ENCODE results near the gene MMEL1.

MMEL1 gene

DNA sequence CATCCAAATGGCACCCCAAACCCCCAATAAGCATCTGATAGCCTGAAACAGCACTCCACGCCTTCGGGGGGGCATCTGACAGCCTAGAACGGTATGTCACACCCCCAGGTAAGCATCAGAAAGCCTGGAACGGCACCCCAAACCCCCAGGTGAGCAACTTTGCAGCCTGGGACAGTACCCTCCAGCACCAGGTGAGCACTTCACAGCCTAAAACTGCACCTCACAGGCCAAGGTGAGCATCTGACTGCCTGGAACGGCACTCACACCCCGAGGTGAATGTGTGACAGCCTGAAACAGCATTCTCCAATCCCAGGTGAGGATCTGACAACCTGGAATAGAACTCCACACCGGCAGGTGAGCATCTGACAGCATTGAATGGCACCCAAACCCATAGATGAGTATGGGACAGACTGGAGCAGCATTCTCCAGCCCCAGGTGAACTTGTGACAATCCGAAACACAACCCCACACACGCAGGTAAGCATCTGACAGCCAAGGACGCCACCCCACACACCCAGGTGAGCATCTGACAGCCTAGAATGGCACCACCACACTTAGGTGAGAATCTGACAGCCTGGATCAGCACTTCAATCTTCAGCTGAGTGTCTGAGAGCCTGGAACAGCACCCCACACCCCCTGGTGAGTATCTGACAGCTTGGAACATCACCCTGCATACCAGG lies 18.3 kb upstream of the MMEL1 start:
- Histone ChIP-seq H3K4me1 (ENCODE audit: control insufficient read depth, insufficient read depth, low read depth, low read length) (no peaks in the 10 kb centered on the region), H3K27ac (ENCODE audit: low read length, poor library complexity, severe bottlenecking) (no peak overlapping the region), H3K4ac (ENCODE audit: low read depth in 1 of 2, low read length in 2 of 2) (no peak overlapping the region), H2BK12ac (ENCODE audit: low read length in 2 of 2) (no peak overlapping the region), H3K9ac (ENCODE audit: low read length) (no peak overlapping the region), H3K36me3 (ENCODE audit: control insufficient read depth in 1 of 2, insufficient read depth in 2 of 2, low read depth in 1 of 2, low read length in 2 of 2) (no peaks in the 10 kb centered on the region), H3K4me3 (ENCODE audit: insufficient read depth in 1 of 2, low read depth in 1 of 2, low read length in 2 of 2) (no peak overlapping the region), H2AK5ac (ENCODE audit: low read length, severe bottlenecking) (no peak overlapping the region), H3K9me3 (ENCODE audit: control insufficient read depth, low read length) (peaks cover 34% of the 10 kb centered on the region), H4K91ac (ENCODE audit: low read length) (no peak overlapping the region), H3K14ac (ENCODE audit: low read length in 2 of 2) (no peak overlapping the region), H3K18ac (ENCODE audit: low read depth in 1 of 2, low read length in 2 of 2) (no peak overlapping the region), H3K27me3 (ENCODE audit: control insufficient read depth in 1 of 2, insufficient read depth in 1 of 2, low read length in 2 of 2) (no peaks in the 10 kb centered on the region), H3K79me1 (replicated peaks; ENCODE audit: low read length, poor library complexity, severe bottlenecking) (no peaks in the 10 kb centered on the region), H4K8ac (ENCODE audit: low read length) (no peak overlapping the region), H2BK120ac (ENCODE audit: low read depth, low read length) (no peak overlapping the region), H3K4me2 (ENCODE audit: low read length, poor library complexity, severe bottlenecking) (no peak overlapping the region), H3K23ac (ENCODE audit: low read length in 2 of 2) (no peak overlapping the region), H2BK15ac (ENCODE audit: low read depth, poor library complexity, severe bottlenecking) (no peak overlapping the region), H2BK5ac (ENCODE audit: low read depth, low read length, poor library complexity, severe bottlenecking) (no peak overlapping the region), H2AFZ (ENCODE audit: low read depth, low read length) (no peak overlapping the region)
- WGBS: 63% methylated on average over 10 of the region's 10 CpGs
- DNase-seq: no peak

DNA sequence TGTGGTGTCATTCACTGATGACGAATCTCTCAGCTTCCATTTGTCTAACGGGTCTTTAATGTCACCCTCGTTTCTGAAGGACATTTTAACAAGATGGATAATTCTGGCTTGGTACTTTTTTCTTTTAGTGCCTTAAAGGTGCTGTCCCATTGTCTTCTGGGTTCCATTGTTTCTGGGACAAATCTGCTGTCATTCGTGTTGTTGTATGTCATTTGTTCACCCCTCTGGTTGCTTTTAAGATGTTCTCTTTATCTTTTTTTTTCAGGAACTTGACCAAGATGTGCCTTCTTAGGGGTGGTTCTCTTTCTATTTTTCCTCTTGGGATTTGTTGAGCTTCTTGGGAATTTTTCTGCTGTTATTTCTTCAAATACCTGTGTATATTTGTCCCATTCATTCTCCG lies 14.0 kb upstream of the MMEL1 start:
- WGBS: 65% methylated on average over 5 of the region's 5 CpGs
- Histone ChIP-seq H3K27me3 (ENCODE audit: control insufficient read depth in 1 of 2, insufficient read depth in 1 of 2, low read length in 2 of 2) (no peaks in the 10 kb centered on the region), H2AFZ (ENCODE audit: low read depth, low read length) (no peak overlapping the region)

DNA sequence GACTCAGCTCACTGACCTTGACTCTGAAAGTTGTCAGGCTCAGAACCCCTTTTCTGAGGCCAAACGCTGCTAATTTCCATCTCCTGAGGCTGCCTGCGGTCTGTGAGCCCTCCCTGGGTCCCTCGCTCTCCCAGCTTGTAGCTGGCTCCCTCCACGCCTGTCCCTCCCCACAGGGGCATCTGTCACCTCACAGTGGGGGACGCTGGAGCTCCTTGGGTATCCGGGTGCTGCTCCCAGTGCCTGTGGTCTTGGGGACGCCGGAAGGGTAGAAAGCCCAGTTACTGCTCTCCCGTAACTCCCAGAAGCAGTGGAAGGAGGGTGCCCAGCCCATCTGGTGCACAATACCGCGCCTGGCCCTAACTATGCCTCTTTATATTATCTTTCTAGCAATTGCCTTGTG lies 13.0 kb upstream of the MMEL1 start:
- Histone ChIP-seq H3K4me3 (ENCODE audit: insufficient read depth in 1 of 2, low read depth in 1 of 2, low read length in 2 of 2) (no peak overlapping the region), H3K36me3 (ENCODE audit: control insufficient read depth in 1 of 2, insufficient read depth in 2 of 2, low read depth in 1 of 2, low read length in 2 of 2) (no peaks in the 10 kb centered on the region), H3K4ac (ENCODE audit: low read depth in 1 of 2, low read length in 2 of 2) (no peak overlapping the region), H2BK5ac (ENCODE audit: low read depth, low read length, poor library complexity, severe bottlenecking) (no peak overlapping the region), H2BK120ac (ENCODE audit: low read depth, low read length) (no peak overlapping the region), H3K9ac (ENCODE audit: low read length) (no peak overlapping the region), H3K9me3 (ENCODE audit: control insufficient read depth, low read length) (peaks cover 16% of the 10 kb centered on the region), H2BK15ac (ENCODE audit: low read depth, poor library complexity, severe bottlenecking) (no peak overlapping the region), H4K91ac (ENCODE audit: low read length) (no peak overlapping the region), H4K8ac (ENCODE audit: low read length) (no peak overlapping the region), H3K27me3 (ENCODE audit: control insufficient read depth in 1 of 2, insufficient read depth in 1 of 2, low read length in 2 of 2) (no peaks in the 10 kb centered on the region), H3K27ac (ENCODE audit: low read length, poor library complexity, severe bottlenecking) (no peak overlapping the region), H2BK12ac (ENCODE audit: low read length in 2 of 2) (no peak overlapping the region), H3K79me1 (replicated peaks; ENCODE audit: low read length, poor library complexity, severe bottlenecking) (peaks cover 13% of the 10 kb centered on the region), H3K23ac (ENCODE audit: low read length in 2 of 2) (no peak overlapping the region), H3K18ac (ENCODE audit: low read depth in 1 of 2, low read length in 2 of 2) (no peak overlapping the region), H3K14ac (ENCODE audit: low read length in 2 of 2) (no peak overlapping the region), H3K4me2 (ENCODE audit: low read length, poor library complexity, severe bottlenecking) (no peak overlapping the region), H2AFZ (ENCODE audit: low read depth, low read length) (no peak overlapping the region), H3K4me1 (ENCODE audit: control insufficient read depth, insufficient read depth, low read depth, low read length) (peaks cover 17% of the 10 kb centered on the region), H2AK5ac (ENCODE audit: low read length, severe bottlenecking) (no peak overlapping the region)
- 81% methylated on average over 11 of the region's 11 CpGs for WGBS
- DNase-seq: no peak

More for the DNA sequence above, 14.0 kb upstream of the MMEL1 start:
- Histone ChIP-seq H3K27ac (ENCODE audit: low read length, poor library complexity, severe bottlenecking) (no peak overlapping the region), H2BK5ac (ENCODE audit: low read depth, low read length, poor library complexity, severe bottlenecking) (no peak overlapping the region), H2BK12ac (ENCODE audit: low read length in 2 of 2) (no peak overlapping the region), H2BK120ac (ENCODE audit: low read depth, low read length) (no peak overlapping the region), H3K4me1 (ENCODE audit: control insufficient read depth, insufficient read depth, low read depth, low read length) (peaks cover 11% of the 10 kb centered on the region), H2BK15ac (ENCODE audit: low read depth, poor library complexity, severe bottlenecking) (no peak overlapping the region), H3K9me3 (ENCODE audit: control insufficient read depth, low read length) (peaks cover 16% of the 10 kb centered on the region), H3K36me3 (ENCODE audit: control insufficient read depth in 1 of 2, insufficient read depth in 2 of 2, low read depth in 1 of 2, low read length in 2 of 2) (no peaks in the 10 kb centered on the region), H3K23ac (ENCODE audit: low read length in 2 of 2) (no peak overlapping the region), H3K4ac (ENCODE audit: low read depth in 1 of 2, low read length in 2 of 2) (no peak overlapping the region), H2AK5ac (ENCODE audit: low read length, severe bottlenecking) (no peak overlapping the region), H3K18ac (ENCODE audit: low read depth in 1 of 2, low read length in 2 of 2) (no peak overlapping the region), H3K14ac (ENCODE audit: low read length in 2 of 2) (no peak overlapping the region), H3K4me2 (ENCODE audit: low read length, poor library complexity, severe bottlenecking) (no peak overlapping the region), H4K8ac (ENCODE audit: low read length) (no peak overlapping the region), H3K79me1 (replicated peaks; ENCODE audit: low read length, poor library complexity, severe bottlenecking) (peaks cover 7% of the 10 kb centered on the region), H3K4me3 (ENCODE audit: insufficient read depth in 1 of 2, low read depth in 1 of 2, low read length in 2 of 2) (no peak overlapping the region), H4K91ac (ENCODE audit: low read length) (no peak overlapping the region), H3K9ac (ENCODE audit: low read length) (no peak overlapping the region)
- DNase-seq: no peak

DNA sequence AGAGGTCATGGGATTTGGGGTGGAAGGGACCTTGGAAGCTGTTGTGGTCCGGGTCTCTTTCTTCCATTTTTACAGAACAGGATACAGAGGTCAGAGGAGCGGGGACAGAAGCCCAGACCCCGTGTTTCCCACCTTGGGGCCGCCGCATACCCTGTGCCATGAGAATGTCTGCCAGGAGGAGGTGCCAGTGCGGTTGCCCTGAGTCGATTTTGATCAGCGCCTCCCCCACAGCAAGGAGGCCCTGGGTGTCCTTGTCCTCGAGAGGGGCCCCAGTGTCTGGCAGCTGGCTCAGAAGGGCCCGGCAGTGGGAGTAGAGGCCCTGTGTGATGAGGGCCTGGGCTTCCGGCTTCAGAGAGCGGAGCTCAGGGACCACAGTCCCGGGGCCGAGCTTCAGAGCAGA lies 12.3 kb upstream of the MMEL1 start:
- Histone ChIP-seq H2AFZ (ENCODE audit: low read depth, low read length) (no peak overlapping the region), H2BK12ac (ENCODE audit: low read length in 2 of 2) (no peak overlapping the region), H4K91ac (ENCODE audit: low read length) (no peak overlapping the region), H3K9me3 (ENCODE audit: control insufficient read depth, low read length) (peaks cover 16% of the 10 kb centered on the region), H3K9ac (ENCODE audit: low read length) (no peak overlapping the region), H2BK120ac (ENCODE audit: low read depth, low read length) (no peak overlapping the region), H2BK5ac (ENCODE audit: low read depth, low read length, poor library complexity, severe bottlenecking) (no peak overlapping the region), H4K8ac (ENCODE audit: low read length) (no peak overlapping the region), H3K4me3 (ENCODE audit: insufficient read depth in 1 of 2, low read depth in 1 of 2, low read length in 2 of 2) (no peak overlapping the region), H3K27me3 (ENCODE audit: control insufficient read depth in 1 of 2, insufficient read depth in 1 of 2, low read length in 2 of 2) (no peaks in the 10 kb centered on the region), H3K18ac (ENCODE audit: low read depth in 1 of 2, low read length in 2 of 2) (no peak overlapping the region), H3K36me3 (ENCODE audit: control insufficient read depth in 1 of 2, insufficient read depth in 2 of 2, low read depth in 1 of 2, low read length in 2 of 2) (no peaks in the 10 kb centered on the region), H3K4me2 (ENCODE audit: low read length, poor library complexity, severe bottlenecking) (no peak overlapping the region), H3K23ac (ENCODE audit: low read length in 2 of 2) (no peak overlapping the region), H3K79me1 (replicated peaks; ENCODE audit: low read length, poor library complexity, severe bottlenecking) (peaks cover 16% of the 10 kb centered on the region), H3K4ac (ENCODE audit: low read depth in 1 of 2, low read length in 2 of 2) (no peak overlapping the region), H3K27ac (ENCODE audit: low read length, poor library complexity, severe bottlenecking) (no peak overlapping the region), H2AK5ac (ENCODE audit: low read length, severe bottlenecking) (no peak overlapping the region), H2BK15ac (ENCODE audit: low read depth, poor library complexity, severe bottlenecking) (no peak overlapping the region), H3K4me1 (ENCODE audit: control insufficient read depth, insufficient read depth, low read depth, low read length) (peaks cover 19% of the 10 kb centered on the region), H3K14ac (ENCODE audit: low read length in 2 of 2) (no peak overlapping the region)
- no peak for DNase-seq
- 84% methylated on average over 14 of the region's 14 CpGs for WGBS
